Neuronal stem cell (in vitro differentiated cells): ENCODE measurements around the gene STMN3.

ENCODE experiments used
- DNase-seq: peaks from one replicate; pipeline ENCODE4 v3.0.0-alpha.2; 2013; ENCODE audit warnings: low spot score
- H2AFZ ChIP-seq: one replicate; pipeline ENCODE4 v1.6.1; 2013; ENCODE audit warnings: mild to moderate bottlenecking, low read length, inconsistent platforms
- H2AK5ac ChIP-seq: 2 replicates; pipeline ENCODE4 v1.6.1; 2013; ENCODE audit warnings: low read depth, mild to moderate bottlenecking, inconsistent platforms, low read length, moderate library complexity, mixed read lengths
- H2BK120ac ChIP-seq: 2 replicates; pipeline ENCODE4 v1.6.1; 2013; ENCODE audit warnings: low read depth, mild to moderate bottlenecking, inconsistent platforms, low read length, moderate library complexity, mixed read lengths
- H2BK12ac ChIP-seq: one replicate; pipeline ENCODE4 v1.6.1; 2013; ENCODE audit warnings: low read length, inconsistent platforms
- H2BK15ac ChIP-seq: 2 replicates; pipeline ENCODE4 v1.6.1; 2013; ENCODE audit warnings: mild to moderate bottlenecking, low read length, inconsistent platforms, mixed read lengths
- H2BK5ac ChIP-seq: one replicate; pipeline ENCODE4 v1.6.1; 2013; ENCODE audit warnings: inconsistent platforms, mild to moderate bottlenecking, low read length, moderate library complexity
- H3K14ac ChIP-seq: one replicate; pipeline ENCODE4 v1.6.1; 2013; ENCODE audit warnings: low read length, inconsistent platforms
- H3K18ac ChIP-seq: 2 replicates; pipeline ENCODE4 v1.6.1; 2013; ENCODE audit warnings: low read length, inconsistent platforms
- H3K23ac ChIP-seq: 2 replicates; pipeline ENCODE4 v1.6.1; 2013; ENCODE audit warnings: low read depth, mild to moderate bottlenecking, mixed read lengths, low read length, inconsistent platforms; ENCODE audit not compliant: poor library complexity
- H3K27ac ChIP-seq: replicated peaks from 3 replicates; pipeline ENCODE4 v1.5.1; 2013; ENCODE audit warnings: low read length, inconsistent platforms
- H3K27me3 ChIP-seq, 3 experiments: 2 replicates each; pipeline ENCODE4 v1.6.1; 2013; ENCODE audit warnings: low read length in 3 of 3, mild to moderate bottlenecking in 2 of 3, inconsistent platforms in 1 of 3, low read depth in 1 of 3, mixed read lengths in 1 of 3, moderate library complexity in 1 of 3; ENCODE audit not compliant: control insufficient read depth in 3 of 3, insufficient read depth in 3 of 3
- H3K36me3 ChIP-seq, 2 donors: replicated peaks in 1 of 2; 2 replicates each; pipeline ENCODE4 v1.6.1; 2013; ENCODE audit warnings: low read length in 2 of 2; ENCODE audit not compliant: control insufficient read depth in 2 of 2, insufficient read depth in 2 of 2
- H3K4ac ChIP-seq: 2 replicates; pipeline ENCODE4 v1.6.1; 2013; ENCODE audit warnings: inconsistent platforms, mild to moderate bottlenecking, low read length, moderate library complexity
- H3K4me1 ChIP-seq, 2 donors: 1 replicate in 1 of 2; 2 replicates in 1 of 2; pipeline ENCODE4 v1.6.1; 2013; ENCODE audit warnings: low read length in 2 of 2, low read depth in 1 of 2; ENCODE audit not compliant: control insufficient read depth in 2 of 2, insufficient read depth in 1 of 2
- H3K4me2 ChIP-seq: one replicate; pipeline ENCODE4 v1.6.1; 2013; ENCODE audit warnings: mild to moderate bottlenecking, low read length, inconsistent platforms; ENCODE audit not compliant: insufficient read depth, poor library complexity, severe bottlenecking
- H3K4me3 ChIP-seq, 2 donors: 2 replicates each; pipeline ENCODE4 v1.5.1; 2013; ENCODE audit warnings: low read length in 2 of 2, mild to moderate bottlenecking in 2 of 2, inconsistent platforms in 1 of 2, moderate library complexity in 1 of 2
- H3K79me1 ChIP-seq: one replicate; pipeline ENCODE4 v1.6.1; 2013; ENCODE audit warnings: low read depth, mild to moderate bottlenecking, inconsistent platforms, low read length, moderate library complexity
- H3K9ac ChIP-seq: one replicate; pipeline ENCODE4 v1.6.1; 2013; ENCODE audit warnings: mild to moderate bottlenecking, low read depth, low read length, inconsistent platforms; ENCODE audit not compliant: poor library complexity
- H3K9me3 ChIP-seq, 2 donors: replicated peaks in 1 of 2; 2 replicates each; pipeline versions ENCODE3 to v1.6.1; 2013; ENCODE audit warnings: low read length in 2 of 2, mild to moderate bottlenecking in 2 of 2, inconsistent platforms in 1 of 2, low read depth in 1 of 2, mixed read lengths in 1 of 2, moderate library complexity in 1 of 2; ENCODE audit not compliant: control insufficient read depth in 2 of 2, insufficient read depth in 1 of 2
- H4K8ac ChIP-seq: one replicate; pipeline ENCODE4 v1.6.1; 2013; ENCODE audit warnings: low read depth, mild to moderate bottlenecking, inconsistent platforms, low read length, moderate library complexity
- H4K91ac ChIP-seq: one replicate; pipeline ENCODE4 v1.6.1; 2013; ENCODE audit warnings: low read length, low read depth, mild to moderate bottlenecking, inconsistent platforms; ENCODE audit not compliant: poor library complexity
- WGBS, 2 donors: extraction: QIAGEN DNeasy Blood & Tissue Kit; methylation state at CpG; one replicate each; pipeline ENCODE4 v1.1.7; 2013; ENCODE audit warnings: missing lambda C conversion rate in 2 of 2, mixed read lengths in 1 of 2; ENCODE audit not compliant: insufficient read length in 2 of 2, insufficient replicate concordance in 1 of 2; ENCODE audit errors: extremely low coverage in 2 of 2; 5-methylcytosine and 5-hydroxymethylcytosine counted together

STMN3 gene

GRCh38 chr20:63662813-63663189 is 9.6 kb upstream of the STMN3 start:
- peaks cover 6 to 17% of the 10 kb centered on the region in 2 donors for H3K4me1 ChIP-seq
- no peak overlapping the region for H3K9ac ChIP-seq
- no CpG with 5 or more reads among the region's 9 CpGs for WGBS, 2 donors
- H3K18ac ChIP-seq = no peak overlapping the region
- no peak overlapping the region for H3K4ac ChIP-seq
- H4K91ac ChIP-seq = no peak overlapping the region
- H2AFZ ChIP-seq = no peak overlapping the region
- H3K14ac ChIP-seq = no peak overlapping the region
- DNase-seq = no peak
- H3K36me3 ChIP-seq = peaks cover 19 to 77% of the 10 kb centered on the region in 2 donors
- no peak overlapping the region for H2AK5ac ChIP-seq
- H4K8ac ChIP-seq = peak overlapping the region; percentile 17
- H3K23ac ChIP-seq = no peak overlapping the region
- H3K4me3 ChIP-seq = no peak overlapping the region
- H2BK5ac ChIP-seq = no peak overlapping the region
- no peak overlapping the region for H2BK120ac ChIP-seq
- H2BK12ac ChIP-seq = no peak overlapping the region
- no peak overlapping the region for H3K4me2 ChIP-seq
- no peak overlapping the region for H2BK15ac ChIP-seq
- H3K79me1 ChIP-seq = peaks cover 8% of the 10 kb centered on the region
- no peak overlapping the region for H3K27ac ChIP-seq
- H3K9me3 ChIP-seq = peaks cover 0 to 1% of the 10 kb centered on the region in 2 donors
- no peaks in the 10 kb centered on the region for H3K27me3 ChIP-seq

GRCh38 chr20:63661959-63662812 is 9.0 kb upstream of the STMN3 start:
- H3K23ac ChIP-seq = no peak overlapping the region
- no peak overlapping the region for H3K14ac ChIP-seq
- H2BK5ac ChIP-seq = peak overlapping the region; percentile 82
- no peak overlapping the region for H3K4ac ChIP-seq
- H3K36me3 ChIP-seq = peaks cover 17 to 71% of the 10 kb centered on the region in 2 donors
- no peak overlapping the region for H3K4me3 ChIP-seq
- WGBS, 2 donors = no CpG with 5 or more reads among the region's 33 CpGs
- H2BK15ac ChIP-seq = no peak overlapping the region
- H3K27me3 ChIP-seq = no peaks in the 10 kb centered on the region
- H2AK5ac ChIP-seq = no peak overlapping the region
- H2BK12ac ChIP-seq = no peak overlapping the region
- H3K9ac ChIP-seq = no peak overlapping the region
- H2BK120ac ChIP-seq = no peak overlapping the region
- no peak overlapping the region for H3K4me2 ChIP-seq
- no peak for DNase-seq
- H2AFZ ChIP-seq = no peak overlapping the region
- H3K18ac ChIP-seq = no peak overlapping the region
- H4K8ac ChIP-seq = no peak overlapping the region
- peaks cover 12 to 17% of the 10 kb centered on the region in 2 donors for H3K4me1 ChIP-seq
- H3K9me3 ChIP-seq = peaks cover 0 to 1% of the 10 kb centered on the region in 2 donors
- H3K27ac ChIP-seq = no peak overlapping the region
- peaks cover 8% of the 10 kb centered on the region for H3K79me1 ChIP-seq
- H4K91ac ChIP-seq = no peak overlapping the region

- H2BK120ac ChIP-seq = no peak overlapping the region
- H3K4ac ChIP-seq = no peak overlapping the region
- H3K4me1 ChIP-seq = peaks cover 14 to 17% of the 10 kb centered on the region in 2 donors
- H2AK5ac ChIP-seq = peak overlapping the region; percentile 21
- no peaks in the 10 kb centered on the region for H3K27me3 ChIP-seq
- no peak for DNase-seq
- no CpG with 5 or more reads among the region's 22 CpGs for WGBS, 2 donors
- no peak overlapping the region for H4K91ac ChIP-seq
- no peak overlapping the region for H3K14ac ChIP-seq
- no peak overlapping the region for H3K4me2 ChIP-seq
- no peak overlapping the region for H4K8ac ChIP-seq
- no peak overlapping the region for H3K23ac ChIP-seq
- no peak overlapping the region for H2BK15ac ChIP-seq
- peaks cover 15 to 64% of the 10 kb centered on the region in 2 donors for H3K36me3 ChIP-seq
- no peak overlapping the region for H3K18ac ChIP-seq
- H3K9ac ChIP-seq = peak overlapping the region; percentile 60
- H2BK12ac ChIP-seq = no peak overlapping the region
- H2BK5ac ChIP-seq = no peak overlapping the region
- peaks cover 0 to under 1% of the 10 kb centered on the region in 2 donors for H3K9me3 ChIP-seq
- peaks cover 8% of the 10 kb centered on the region for H3K79me1 ChIP-seq
- H2AFZ ChIP-seq = no peak overlapping the region
- no peak overlapping the region for H3K27ac ChIP-seq
- no peak overlapping the region for H3K4me3 ChIP-seq
Observed at GRCh38 chr20:63661108-63661507, 7.9 kb upstream of the STMN3 start.

DNA sequence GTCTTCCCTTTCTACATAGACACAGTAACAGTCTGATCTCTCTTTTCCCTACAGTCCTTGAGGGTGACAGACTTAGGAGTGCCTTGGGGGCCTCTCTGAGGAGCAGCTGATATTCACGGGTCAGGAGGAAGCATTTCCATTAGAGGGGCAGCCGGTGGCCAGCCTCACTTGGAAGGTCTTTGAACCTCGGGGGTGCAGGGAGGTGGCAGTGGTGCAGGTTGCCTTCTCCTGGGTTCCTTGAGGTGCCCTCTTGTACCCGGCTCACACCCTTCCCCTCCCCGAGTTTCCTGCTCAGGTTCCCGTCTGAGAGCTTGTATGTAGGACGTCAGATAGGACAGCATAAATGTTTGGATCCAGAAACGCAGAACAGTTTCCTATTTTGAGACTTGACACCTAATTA is 7.4 kb upstream of the STMN3 start:
- peaks cover 6% of the 10 kb centered on the region for H3K79me1 ChIP-seq
- no peak overlapping the region for H3K4me2 ChIP-seq
- no peak overlapping the region for H4K91ac ChIP-seq
- no peak overlapping the region for H2BK5ac ChIP-seq
- H3K4ac ChIP-seq = no peak overlapping the region
- no peak overlapping the region for H3K23ac ChIP-seq
- H3K9me3 ChIP-seq = no peaks in the 10 kb centered on the region
- no peak overlapping the region for H3K9ac ChIP-seq
- no peak overlapping the region for H2BK15ac ChIP-seq
- H2AFZ ChIP-seq = no peak overlapping the region
- H4K8ac ChIP-seq = no peak overlapping the region
- H3K14ac ChIP-seq = no peak overlapping the region
- peaks cover 12 to 59% of the 10 kb centered on the region in 2 donors for H3K36me3 ChIP-seq
- H3K27me3 ChIP-seq = no peaks in the 10 kb centered on the region
- no peak overlapping the region for H3K4me3 ChIP-seq
- no CpG with 5 or more reads among the region's 8 CpGs for WGBS, 2 donors
- H3K4me1 ChIP-seq = peaks cover 14 to 17% of the 10 kb centered on the region in 2 donors
- no peak overlapping the region for H2AK5ac ChIP-seq
- H2BK120ac ChIP-seq = no peak overlapping the region
- no peak overlapping the region for H3K27ac ChIP-seq
- H2BK12ac ChIP-seq = no peak overlapping the region
- no peak for DNase-seq
- H3K18ac ChIP-seq = no peak overlapping the region
